Measurements from ENCODE around the gene UFC1. TPM values are rescaled to one million over a fixed set of nuclear protein-coding genes. Genes with fewer than 3 reads are reported as not detected.

The UFC1 gene
- polyA plus RNA-seq, 3 donors = 100 to 120 (median 108) TPM

GRCh38 chr1:161131523-161132409 lies 22.0 kb upstream of the UFC1 start:
- no peak for DNase-seq
- no peaks in the 10 kb centered on the region for H3K9me3 ChIP-seq (replicated peaks in 1 of 2; ENCODE audit: control insufficient read depth in 1 of 2, insufficient read depth in 1 of 2, low read length in 2 of 2)
- peak overlapping the region; percentile 84 for H2AFZ ChIP-seq (ENCODE audit: insufficient read depth, low read depth, low read length, poor library complexity, severe bottlenecking)
- peaks cover 0 to 2% (median 0%) of the 10 kb centered on the region in 3 donors for H3K27me3 Mint-ChIP-seq (ENCODE audit: low read depth in 3 of 3)
- peak overlapping the region; percentile 81 to 98 (median 95) for H3K4me3 ChIP-seq (replicated peaks in 1 of 3; ENCODE audit: low read depth in 2 of 3, low read length in 3 of 3)
- WGBS (ENCODE audit: insufficient coverage) = 9% methylated on average over 21 of the region's 22 CpGs
- H3K36me3 Mint-ChIP-seq = peaks cover 27 to 33% of the 10 kb centered on the region in 2 donors
- peak overlapping the region; percentile 100 for H3K4me2 ChIP-seq (replicated peaks; ENCODE audit: extremely low read depth, low read length, poor library complexity, severe bottlenecking)
- H3K9ac ChIP-seq (ENCODE audit: insufficient read depth, low read length, poor library complexity, severe bottlenecking) = peak overlapping the region; percentile 86
- H3K79me2 ChIP-seq (ENCODE audit: insufficient read depth, low read length) = peaks cover 94% of the 10 kb centered on the region
- peak overlapping the region in 5 of 7 donors; percentile 56 to 96 (median 86) for H3K27ac Mint-ChIP-seq
- peaks cover 11 to 38% of the 10 kb centered on the region in 2 donors for H3K36me3 ChIP-seq (replicated peaks in 1 of 2; ENCODE audit: control insufficient read depth in 1 of 2, insufficient read depth in 2 of 2, low read length in 2 of 2)
- peaks cover 54 to 72% of the 10 kb centered on the region in 2 donors for H3K4me1 ChIP-seq (ENCODE audit: control insufficient read depth in 1 of 2, insufficient read depth in 2 of 2, low read length in 2 of 2)
- H3K4me1 Mint-ChIP-seq = peaks cover 65% of the 10 kb centered on the region
- TF ChIP-seq CTCF (IDR thresholded peaks at IDR 0.05) = no peak
- H3K9me3 Mint-ChIP-seq = no peaks in the 10 kb centered on the region
- H3K4me3 Mint-ChIP-seq = no peak overlapping the region
- intact Hi-C loops (cut with micrococcal nuclease) = loop anchor here (2.0 to 5.0 kb wide), 2 partner anchors 13 to 59 kb away; partner anchors contain the start of genes NIT1 (in 1 of the 2) and PFDN2 (in 1 of the 2)
- peaks cover 19% of the 10 kb centered on the region for H4K20me1 ChIP-seq (ENCODE audit: insufficient read depth, low read length)
- H3K27ac ChIP-seq (ENCODE audit: low read depth in 1 of 2, low read length in 2 of 2) = peak overlapping the region; percentile 94 to 95
- no peaks in the 10 kb centered on the region for H3K27me3 ChIP-seq (ENCODE audit: control insufficient read depth in 2 of 2, insufficient read depth in 2 of 2, low read length in 2 of 2)

GRCh38 chr1:161132410-161133219 lies 21.2 kb upstream of the UFC1 start, which contains the start of gene DEDD:
DEDD (minus strand) TSS chr1:161132667; CDS start chr1:161124462, 8,205 bp downstream.
- no peak for TF ChIP-seq CTCF (IDR thresholded peaks at IDR 0.05)
- Histone ChIP-seq H3K4me3 (replicated peaks in 1 of 3; ENCODE audit: low read depth in 2 of 3, low read length in 3 of 3) (peak within 1 kb of the TSS; percentile 81 to 98 (median 95)), H3K27me3 (ENCODE audit: control insufficient read depth in 2 of 2, insufficient read depth in 2 of 2, low read length in 2 of 2) (no peaks in the 10 kb centered on the region), H4K20me1 (ENCODE audit: insufficient read depth, low read length) (peaks cover 11% of the 10 kb centered on the region), H3K79me2 (ENCODE audit: insufficient read depth, low read length) (peaks cover 94% of the 10 kb centered on the region), H3K27ac (ENCODE audit: low read depth in 1 of 2, low read length in 2 of 2) (peak within 1 kb of the TSS; percentile 94 to 95), H3K9ac (ENCODE audit: insufficient read depth, low read length, poor library complexity, severe bottlenecking) (peak within 1 kb of the TSS; percentile 86), H3K4me1 (ENCODE audit: control insufficient read depth in 1 of 2, insufficient read depth in 2 of 2, low read length in 2 of 2) (peaks cover 54 to 72% of the 10 kb centered on the region in 2 donors), H2AFZ (ENCODE audit: insufficient read depth, low read depth, low read length, poor library complexity, severe bottlenecking) (peak within 1 kb of the TSS; percentile 84), H3K9me3 (replicated peaks in 1 of 2; ENCODE audit: control insufficient read depth in 1 of 2, insufficient read depth in 1 of 2, low read length in 2 of 2) (no peaks in the 10 kb centered on the region), H3K4me2 (replicated peaks; ENCODE audit: extremely low read depth, low read length, poor library complexity, severe bottlenecking) (peak within 1 kb of the TSS; percentile 100), H3K36me3 (replicated peaks in 1 of 2; ENCODE audit: control insufficient read depth in 1 of 2, insufficient read depth in 2 of 2, low read length in 2 of 2) (peaks cover 10 to 30% of the 10 kb centered on the region in 2 donors)
- Mint-ChIP-seq H3K27ac (peak within 1 kb of the TSS in 4 of 7 donors; percentile 84 to 96 (median 89)), H3K27me3 (ENCODE audit: low read depth in 3 of 3) (peaks cover 0 to 2% (median 0%) of the 10 kb centered on the region in 3 donors), H3K4me1 (peaks cover 65% of the 10 kb centered on the region), H3K36me3 (peaks cover 22 to 28% of the 10 kb centered on the region in 2 donors), H3K4me3 (no peak within 1 kb of the TSS), H3K9me3 (no peaks in the 10 kb centered on the region)
- peak; percentile 89 to 93 (median 93) for DNase-seq
- WGBS (ENCODE audit: insufficient coverage) = under 1% methylated on average over 57 of the region's 68 CpGs
- intact Hi-C loops (cut with micrococcal nuclease) = loop anchor here (2.0 to 5.0 kb wide), 2 partner anchors 14 to 60 kb away; partner anchors contain the start of genes NIT1 (in 1 of the 2) and PFDN2 (in 1 of the 2)

Measured in CD14-positive monocyte (primary cell).